Keratinocyte (primary cell): ENCODE measurements around the gene CCDC178. TPM values are rescaled to one million over a fixed set of nuclear protein-coding genes. Genes with fewer than 3 reads are reported as not detected.

Experiments used
- DNase-seq: peaks from one replicate; pipeline ENCODE4 v3.0.0-alpha.2; 2011; ENCODE audit warnings: low read depth, missing footprints, low spot score
- FAIRE-seq: peaks from 2 replicates; lab custom pipeline; 2011; peaks lifted over from hg19 to GRCh38; lab: Jason Lieb, UNC
- H2AFZ ChIP-seq: 2 replicates; pipeline ENCODE4 v1.6.0; 2012; ENCODE audit warnings: low read length, control low read depth, inconsistent platforms; ENCODE audit not compliant: control insufficient read depth
- H3K27ac ChIP-seq: 2 replicates; pipeline ENCODE4 v1.5.1; 2011; ENCODE audit warnings: low read length; ENCODE audit not compliant: control insufficient read depth, insufficient read depth
- H3K27me3 ChIP-seq: 3 replicates; pipeline ENCODE4 v1.6.0; 2011; ENCODE audit warnings: low read length; ENCODE audit not compliant: control insufficient read depth, insufficient read depth; ENCODE audit errors: extremely low read depth
- H3K36me3 ChIP-seq, 2 experiments: 2 replicates in 1 of 2; 3 replicates in 1 of 2; pipeline ENCODE4 v1.5.1; 2011; ENCODE audit warnings: low read length in 2 of 2, mild to moderate bottlenecking in 1 of 2; ENCODE audit not compliant: control insufficient read depth in 2 of 2, insufficient read depth in 2 of 2; ENCODE audit errors: extremely low read depth in 1 of 2
- H3K4me1 ChIP-seq: 3 replicates; pipeline ENCODE4 v1.5.1; 2011; ENCODE audit warnings: low read length; ENCODE audit not compliant: control insufficient read depth, insufficient read depth; ENCODE audit errors: extremely low read depth
- H3K4me2 ChIP-seq: 3 replicates; pipeline ENCODE4 v1.6.0; 2011; ENCODE audit warnings: low read depth, low read length; ENCODE audit not compliant: control insufficient read depth, insufficient read depth; ENCODE audit errors: extremely low read depth
- H3K4me3 ChIP-seq, 3 experiments: fragments of 200-600 bp in 1 of 3; sonication (generic) in 1 of 3; 2 replicates in 2 of 3; 3 replicates in 1 of 3; pipeline ENCODE4 v1.5.1; 2011 to 2016; ENCODE audit warnings: low read length in 3 of 3, mild to moderate bottlenecking in 3 of 3, control low read depth in 2 of 3, inconsistent platforms in 1 of 3, low read depth in 1 of 3, mixed read lengths in 1 of 3, mixed run types in 1 of 3, moderate library complexity in 1 of 3; ENCODE audit not compliant: control insufficient read depth in 2 of 3, insufficient read depth in 2 of 3; ENCODE audit errors: extremely low read depth in 1 of 3
- H3K79me2 ChIP-seq: 2 replicates; pipeline ENCODE4 v1.6.0; 2012; ENCODE audit warnings: low read length; ENCODE audit not compliant: control insufficient read depth, insufficient read depth
- H3K9ac ChIP-seq: 3 replicates; pipeline ENCODE4 v1.6.0; 2011; ENCODE audit warnings: low read length; ENCODE audit not compliant: control insufficient read depth, insufficient read depth; ENCODE audit errors: extremely low read depth
- H3K9me1 ChIP-seq: 3 replicates; pipeline ENCODE4 v1.6.0; 2011; ENCODE audit warnings: low read length; ENCODE audit not compliant: control insufficient read depth, insufficient read depth; ENCODE audit errors: extremely low read depth
- H3K9me3 ChIP-seq: 2 replicates; pipeline ENCODE4 v1.5.1; 2012; ENCODE audit warnings: low read depth, low read length; ENCODE audit not compliant: control insufficient read depth
- H4K20me1 ChIP-seq: 3 replicates; pipeline ENCODE4 v1.6.0; 2011; ENCODE audit warnings: low read length; ENCODE audit not compliant: control insufficient read depth, insufficient read depth; ENCODE audit errors: extremely low read depth
- CTCF ChIP-seq, 3 experiments: IDR thresholded peaks in 1 of 3; conservative IDR thresholded peaks in 1 of 3; optimal IDR thresholded peaks in 1 of 3; 2 replicates in 2 of 3; 3 replicates in 1 of 3; pipeline versions ENCODE3 to v1.5.1; 2011; ENCODE audit warnings: low read length in 3 of 3, mild to moderate bottlenecking in 3 of 3, moderate library complexity in 2 of 3, control low read depth in 1 of 3, inconsistent platforms in 1 of 3; ENCODE audit not compliant: insufficient read depth in 2 of 3; ENCODE audit errors: extremely low read depth in 1 of 3
- EZH2 ChIP-seq: IDR thresholded peaks from one replicate; pipeline ENCODE4 v1.6.1; 2012; ENCODE audit warnings: inconsistent platforms, mild to moderate bottlenecking, low read length, moderate library complexity
- dilution Hi-C: fragments of 300-500 bp; cut with MboI; formaldehyde crosslinking; loops from one replicate; pipeline ENCODE4 v1.7.0; 2020; ENCODE audit warnings: low sequenced_read_pairs; ENCODE audit not compliant: extremely low pct_ligation_motif_present
- polyA plus RNA-seq, 5 experiments: library from polyadenylated mRNA; depleted of rRNA in 3 of 5; stranded (reverse) in 3 of 5; stranded (forward) in 1 of 5; unstranded in 1 of 5; fragments of >200 nt; gene quantifications; 1 replicate in 1 of 5; 2 replicates in 3 of 5; 3 replicates in 1 of 5; pipeline versions ENCODE4 v1.2.1 to v1.2.3, GENCODE V29; 2011 to 2012; ENCODE audit warnings: missing spikeins in 2 of 5, low read depth in 1 of 5, low replicate concordance in 1 of 5

Gene CCDC178
- polyA plus RNA-seq, 1 donor (not counting 4 experiments of a cell fraction or from before 2014, with no cell fraction given): 0.14 TPM

- no peak for TF ChIP-seq EZH2
- no peak for TF ChIP-seq CTCF (optimal IDR thresholded peaks at IDR 0.05 in 1 of 3, IDR thresholded peaks at IDR 0.05 in 1 of 3, conservative IDR thresholded peaks at IDR 0.05 in 1 of 3; ENCODE audit: extremely low read depth in 1 of 3, insufficient read depth in 2 of 3, low read length in 3 of 3)
- no peak overlapping the region for H3K9ac ChIP-seq
- FAIRE-seq (peak; percentile 84), DNase-seq (peak; percentile 53)
- peak overlapping the region; percentile 67 for H3K4me2 ChIP-seq
- H3K36me3 ChIP-seq: no peaks in the 10 kb centered on the region
- H4K20me1 ChIP-seq: no peaks in the 10 kb centered on the region
- H3K9me1 ChIP-seq: no peaks in the 10 kb centered on the region
- no peaks in the 10 kb centered on the region for H3K27me3 ChIP-seq
- H2AFZ ChIP-seq: no peak overlapping the region
- no peaks in the 10 kb centered on the region for H3K79me2 ChIP-seq
- peaks cover 18% of the 10 kb centered on the region for H3K4me1 ChIP-seq
- no peak overlapping the region for H3K4me3 ChIP-seq
- dilution Hi-C loops: no loop called here
- no peaks in the 10 kb centered on the region for H3K9me3 ChIP-seq
- peak overlapping the region; percentile 50 for H3K27ac ChIP-seq
These were observed 519.4 kb downstream of the CCDC178 start for GRCh38 chr18:32920796-32921787.

- peak; percentile 48 for FAIRE-seq
These were observed 520.7 kb downstream of the CCDC178 start for GRCh38 chr18:32919799-32920198.

More at GRCh38 chr18:32919799-32920198, 520.7 kb downstream of the CCDC178 start:
- H3K9ac ChIP-seq: no peak overlapping the region
- H3K9me3 ChIP-seq: no peaks in the 10 kb centered on the region
- H3K36me3 ChIP-seq: no peaks in the 10 kb centered on the region
- H3K79me2 ChIP-seq: no peaks in the 10 kb centered on the region
- no peaks in the 10 kb centered on the region for H4K20me1 ChIP-seq
- TF ChIP-seq CTCF (optimal IDR thresholded peaks at IDR 0.05 in 1 of 3, IDR thresholded peaks at IDR 0.05 in 1 of 3, conservative IDR thresholded peaks at IDR 0.05 in 1 of 3; ENCODE audit: extremely low read depth in 1 of 3, insufficient read depth in 2 of 3, low read length in 3 of 3) (peak; percentile 47 to 72 (median 71)), EZH2 (no peak)
- H3K4me1 ChIP-seq: peaks cover 18% of the 10 kb centered on the region
- H3K4me2 ChIP-seq: no peak overlapping the region
- H3K4me3 ChIP-seq: no peak overlapping the region
- H3K9me1 ChIP-seq: no peaks in the 10 kb centered on the region
- no peaks in the 10 kb centered on the region for H3K27me3 ChIP-seq
- dilution Hi-C loops: no loop called here
- DNase-seq: no peak
- H2AFZ ChIP-seq: no peak overlapping the region
- no peak overlapping the region for H3K27ac ChIP-seq
